Thoracic aorta (tissue), 2 donors: ENCODE results near the gene STOX2. TPM values are rescaled to one million over a fixed set of nuclear protein-coding genes. Genes with fewer than 3 reads are reported as not detected.

Experiments
- ATAC-seq: fragments of 150-250 bp; one replicate; pipeline ENCODE4 v1.8.0; 2017; ENCODE audit warnings: low read depth; ENCODE audit not compliant: insufficient number of reproducible peaks, low FRiP score
- DNase-seq: peaks from one replicate; pipeline ENCODE4 v3.0.0-alpha.2; 2020; ENCODE audit warnings: low spot score
- H3K27ac ChIP-seq, 2 donors: fragments of 200-600 bp; sonication (generic); 1 replicate in 1 of 2; 2 replicates in 1 of 2; pipeline ENCODE4 v1.5.1; 2016; ENCODE audit warnings: mild to moderate bottlenecking in 2 of 2, moderate library complexity in 2 of 2
- H3K27me3 ChIP-seq: fragments of 200-600 bp; sonication (generic); replicated peaks from 2 replicates; pipeline ENCODE4 v1.6.0; 2016; ENCODE audit warnings: mild to moderate bottlenecking; ENCODE audit not compliant: insufficient read depth
- H3K36me3 ChIP-seq: fragments of 200-600 bp; sonication (generic); one replicate; pipeline ENCODE4 v1.5.1; 2016
- H3K4me1 ChIP-seq, 2 donors: fragments of 200-600 bp; sonication (generic); 1 replicate in 1 of 2; 2 replicates in 1 of 2; pipeline versions ENCODE4 v1.5.1 to v1.6.0; 2016; ENCODE audit warnings: low read depth in 2 of 2, mild to moderate bottlenecking in 1 of 2; ENCODE audit not compliant: control insufficient read depth in 1 of 2
- H3K4me3 ChIP-seq: fragments of 200-600 bp; sonication (generic); 2 replicates; pipeline ENCODE4 v1.5.1; 2016; ENCODE audit warnings: mild to moderate bottlenecking
- H3K9me3 ChIP-seq: fragments of 200-600 bp; sonication (generic); 2 replicates; pipeline ENCODE4 v1.5.1; 2016
- CTCF ChIP-seq: fragments of 200-600 bp; sonication (generic); IDR thresholded peaks from one replicate; pipeline ENCODE4 v1.5.1; 2019; ENCODE audit warnings: antibody characterized with exemption
- total RNA-seq, 2 donors: library from RNA; depleted of rRNA; stranded (reverse); fragments of >200 nt; gene quantifications; one replicate each; pipeline versions ENCODE4 v1.1.0 to v1.2.3, GENCODE V29; 2016

The STOX2 gene
- total RNA-seq, 2 donors from 2014 or later: 5.9 to 20.2 TPM

GRCh38 chr4:183906489-183906738 lies 1.3 kb downstream of the STOX2 start:
- H3K36me3 ChIP-seq: no peaks in the 10 kb centered on the region
- DNase-seq (no peak), ATAC-seq (no peak)
- no peaks in the 10 kb centered on the region for H3K9me3 ChIP-seq
- peak overlapping the region; percentile 89 for H3K4me3 ChIP-seq
- H3K4me1 ChIP-seq: peaks cover 3 to 5% of the 10 kb centered on the region in 2 donors
- H3K27ac ChIP-seq: no peak overlapping the region
- no peaks in the 10 kb centered on the region for H3K27me3 ChIP-seq
- no peak for TF ChIP-seq CTCF

GRCh38 chr4:183906739-183907651 lies 1.9 kb downstream of the STOX2 start:
- ATAC-seq (no peak), DNase-seq (no peak)
- no peaks in the 10 kb centered on the region for H3K36me3 ChIP-seq
- H3K9me3 ChIP-seq: no peaks in the 10 kb centered on the region
- TF ChIP-seq CTCF: no peak
- no peak overlapping the region for H3K27ac ChIP-seq
- H3K4me1 ChIP-seq: peaks cover 3 to 5% of the 10 kb centered on the region in 2 donors
- no peaks in the 10 kb centered on the region for H3K27me3 ChIP-seq
- H3K4me3 ChIP-seq: peak overlapping the region; percentile 89

- Histone ChIP-seq H3K4me3 (peak overlapping the region; percentile 89), H3K4me1 (peaks cover 3 to 5% of the 10 kb centered on the region in 2 donors), H3K9me3 (no peaks in the 10 kb centered on the region), H3K36me3 (no peaks in the 10 kb centered on the region), H3K27ac (no peak overlapping the region), H3K27me3 (no peaks in the 10 kb centered on the region)
- ATAC-seq: no peak
- TF ChIP-seq CTCF: no peak
- no peak for DNase-seq
Observed at GRCh38 chr4:183907871-183908683, 3.0 kb downstream of the STOX2 start.

GRCh38 chr4:183909187-183909586 lies 4.1 kb downstream of the STOX2 start:
- H3K36me3 ChIP-seq: no peaks in the 10 kb centered on the region
- H3K27me3 ChIP-seq: no peaks in the 10 kb centered on the region
- no peak for DNase-seq
- H3K27ac ChIP-seq: no peak overlapping the region
- ATAC-seq: no peak
- peaks cover 3 to 5% of the 10 kb centered on the region in 2 donors for H3K4me1 ChIP-seq
- no peaks in the 10 kb centered on the region for H3K9me3 ChIP-seq
- H3K4me3 ChIP-seq: no peak overlapping the region
- TF ChIP-seq CTCF: no peak

- TF ChIP-seq CTCF: no peak
- DNase-seq (no peak), ATAC-seq (no peak)
- Histone ChIP-seq H3K36me3 (no peaks in the 10 kb centered on the region), H3K27ac (no peak overlapping the region), H3K4me1 (peaks cover under 1 to 1% of the 10 kb centered on the region in 2 donors), H3K9me3 (no peaks in the 10 kb centered on the region), H3K4me3 (no peak overlapping the region), H3K27me3 (no peaks in the 10 kb centered on the region)
Observed at GRCh38 chr4:183909801-183910200, 4.7 kb downstream of the STOX2 start.
